ENCODE data around the gene PKNOX2.
A peak's percentile ranks its signal among the peaks of the same experiment; 100 is the strongest.

PKNOX2 gene

GRCh38 chr11:125192717-125193415, 28.3 kb downstream of the PKNOX2 start:
- no peak overlapping the region for H3K4me3 Mint-ChIP-seq
- no peaks in the 10 kb centered on the region for H3K27me3 Mint-ChIP-seq (ENCODE audit: low read depth, poor library complexity)
- H3K9me3 Mint-ChIP-seq: no peaks in the 10 kb centered on the region
- peaks cover 48% of the 10 kb centered on the region for H3K36me3 Mint-ChIP-seq (ENCODE audit: low read depth)
- peak overlapping the region; percentile 77 for H3K27ac Mint-ChIP-seq
- TF ChIP-seq CTCF (IDR thresholded peaks at IDR 0.05): no peak
- DNase-seq: no peak
- peaks cover 83% of the 10 kb centered on the region for H3K4me1 Mint-ChIP-seq

GRCh38 chr11:125193416-125193726, 28.8 kb downstream of the PKNOX2 start:
- Mint-ChIP-seq H3K4me3 (no peak overlapping the region), H3K4me1 (peaks cover 83% of the 10 kb centered on the region), H3K27me3 (ENCODE audit: low read depth, poor library complexity) (no peaks in the 10 kb centered on the region), H3K36me3 (ENCODE audit: low read depth) (peaks cover 53% of the 10 kb centered on the region), H3K9me3 (no peaks in the 10 kb centered on the region), H3K27ac (peak overlapping the region; percentile 21)
- no peak for DNase-seq
- TF ChIP-seq CTCF (IDR thresholded peaks at IDR 0.05): no peak

DNA sequence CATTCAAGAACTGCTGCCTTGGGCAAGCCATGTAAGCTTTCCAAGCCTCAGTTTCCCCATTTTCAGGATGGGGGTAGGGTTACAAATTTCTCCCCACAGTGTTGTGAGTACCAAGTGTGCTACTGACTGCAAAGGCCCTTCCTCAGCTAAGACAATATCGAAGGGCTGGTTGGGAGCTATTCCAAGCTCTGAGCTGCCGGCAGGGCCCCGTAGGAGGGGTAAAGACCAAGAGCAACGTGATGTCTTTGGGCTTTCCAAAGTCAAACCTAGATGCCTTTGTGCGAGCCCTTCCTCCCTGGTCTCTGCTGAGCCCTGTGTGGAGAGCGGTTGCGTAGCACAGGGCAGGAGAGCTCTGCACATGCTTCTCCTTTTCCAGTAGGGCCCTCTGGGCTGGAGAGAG, 29.3 kb downstream of the PKNOX2 start:
- Mint-ChIP-seq H3K4me1 (peaks cover 86% of the 10 kb centered on the region), H3K27me3 (ENCODE audit: low read depth, poor library complexity) (peaks cover 4% of the 10 kb centered on the region), H3K27ac (no peak overlapping the region)

GRCh38 chr11:125199915-125200314, 35.4 kb downstream of the PKNOX2 start:
- H3K4me1 Mint-ChIP-seq: peaks cover 99% of the 10 kb centered on the region
- H3K36me3 Mint-ChIP-seq (ENCODE audit: low read depth): peaks cover 27% of the 10 kb centered on the region
- DNase-seq: no peak
- TF ChIP-seq CTCF (IDR thresholded peaks at IDR 0.05): no peak
- H3K4me3 Mint-ChIP-seq: no peak overlapping the region
- no peak overlapping the region for H3K27ac Mint-ChIP-seq
- H3K27me3 Mint-ChIP-seq (ENCODE audit: low read depth, poor library complexity): peaks cover 10% of the 10 kb centered on the region
- no peaks in the 10 kb centered on the region for H3K9me3 Mint-ChIP-seq

More for the DNA sequence above, 29.3 kb downstream of the PKNOX2 start:
- H3K4me3 Mint-ChIP-seq: no peak overlapping the region
- H3K36me3 Mint-ChIP-seq (ENCODE audit: low read depth): peaks cover 54% of the 10 kb centered on the region
- no peak for DNase-seq
- TF ChIP-seq CTCF (IDR thresholded peaks at IDR 0.05): no peak
- no peaks in the 10 kb centered on the region for H3K9me3 Mint-ChIP-seq

- no peak for TF ChIP-seq CTCF (IDR thresholded peaks at IDR 0.05)
- Mint-ChIP-seq H3K27me3 (ENCODE audit: low read depth, poor library complexity) (peaks cover 10% of the 10 kb centered on the region), H3K27ac (peak overlapping the region; percentile 91), H3K4me3 (no peak overlapping the region), H3K36me3 (ENCODE audit: low read depth) (peaks cover 24% of the 10 kb centered on the region), H3K9me3 (no peaks in the 10 kb centered on the region), H3K4me1 (peaks cover 96% of the 10 kb centered on the region)
- DNase-seq: no peak
These were observed 35.9 kb downstream of the PKNOX2 start for GRCh38 chr11:125200441-125200840.

- H3K27ac Mint-ChIP-seq: peak overlapping the region; percentile 91
These were observed 37.1 kb downstream of the PKNOX2 start for GRCh38 chr11:125201525-125202141.

More at GRCh38 chr11:125201525-125202141, 37.1 kb downstream of the PKNOX2 start:
- Mint-ChIP-seq H3K36me3 (ENCODE audit: low read depth) (peaks cover 24% of the 10 kb centered on the region), H3K9me3 (no peaks in the 10 kb centered on the region), H3K4me3 (peak overlapping the region; percentile 42), H3K27me3 (ENCODE audit: low read depth, poor library complexity) (peaks cover 13% of the 10 kb centered on the region), H3K4me1 (peaks cover 84% of the 10 kb centered on the region)
- TF ChIP-seq CTCF (IDR thresholded peaks at IDR 0.05): no peak
- no peak for DNase-seq
